ENCODE data around the gene THEM5. TPM values are rescaled to one million over a fixed set of nuclear protein-coding genes. Genes with fewer than 3 reads are reported as not detected.

THEM5 gene
- total RNA-seq, 2 experiments from 2014 or later = not detected

DNA sequence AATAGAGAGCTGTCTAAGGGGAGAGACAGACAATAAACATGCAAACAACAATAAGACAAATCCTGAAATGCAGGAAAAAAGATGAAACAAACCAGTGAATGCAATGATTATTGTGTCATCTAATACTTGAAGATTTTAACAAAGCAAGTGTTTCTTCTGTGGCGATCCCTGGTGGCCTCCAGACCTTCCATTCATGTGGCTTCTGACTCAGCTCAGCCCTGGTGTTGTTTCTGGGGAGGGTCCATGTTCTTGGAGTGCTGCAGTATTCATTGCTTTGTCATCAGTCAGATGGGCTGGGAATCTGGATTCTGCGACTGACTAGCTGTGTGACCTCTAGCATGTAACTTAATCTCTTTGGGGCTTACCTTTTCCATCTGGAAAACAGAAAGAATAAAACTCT, 12.4 kb downstream of the THEM5 start:
- Mint-ChIP-seq H3K27me3 (peaks cover 10% of the 10 kb centered on the region), H3K27ac (no peak overlapping the region), H3K4me3 (no peak overlapping the region), H3K9me3 (no peaks in the 10 kb centered on the region), H3K4me1 (peaks cover 30% of the 10 kb centered on the region), H3K36me3 (no peaks in the 10 kb centered on the region)
- DNase-seq = no peak
- POLR2A ChIA-PET = no interaction called here
- ATAC-seq (ENCODE audit: low read depth) = no peak

- DNase-seq = no peak
- peaks cover 10% of the 10 kb centered on the region for H3K27me3 Mint-ChIP-seq
- no peaks in the 10 kb centered on the region for H3K36me3 Mint-ChIP-seq
Measured at GRCh38 chr1:151840421-151840820, 13.1 kb downstream of the THEM5 start.

DNA sequence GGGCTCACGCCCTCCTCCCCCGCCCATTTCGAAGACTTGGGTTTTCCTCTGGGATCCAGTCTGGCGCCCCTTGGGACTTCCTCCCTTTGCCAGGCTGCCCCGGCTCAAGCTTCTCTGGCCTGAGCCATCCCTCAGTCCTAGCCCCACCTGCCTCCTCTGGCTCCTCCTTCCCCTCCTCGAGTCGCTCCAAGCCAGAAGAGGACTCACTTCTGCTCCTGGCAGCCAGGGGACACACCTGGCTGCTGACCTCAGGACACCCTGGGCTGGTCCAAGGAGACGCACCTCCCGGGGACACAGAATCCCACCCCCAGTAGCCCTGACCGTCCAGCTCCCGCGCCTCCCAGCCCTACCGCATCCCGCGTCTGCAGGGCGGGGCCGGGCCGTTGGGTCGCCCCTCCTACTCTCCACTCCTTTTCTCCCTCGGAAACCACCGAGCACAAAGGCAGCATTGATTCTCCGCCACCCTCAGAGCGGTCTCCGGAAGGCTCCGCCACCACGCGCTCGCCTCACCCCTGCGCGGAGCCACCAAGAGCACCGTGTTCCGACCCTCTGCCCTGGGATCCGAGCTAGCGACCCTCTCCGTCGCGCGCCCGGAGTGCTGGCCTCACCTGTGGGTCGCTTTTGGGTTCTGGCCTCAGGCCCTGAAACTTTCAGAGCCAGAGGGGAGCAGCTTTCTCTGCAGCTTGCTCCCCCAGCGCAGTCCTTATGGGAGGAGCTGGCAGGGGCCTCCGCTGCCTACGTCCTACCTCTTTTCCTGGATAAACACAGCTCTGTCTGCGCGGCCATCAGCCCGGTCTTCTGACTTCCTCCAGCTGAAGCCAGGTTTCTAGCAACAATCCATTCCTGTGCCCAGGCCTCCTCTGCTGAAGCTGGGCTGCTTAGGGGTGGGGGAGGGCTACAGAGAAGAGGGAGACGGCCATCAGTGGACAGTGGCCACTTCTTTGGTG, 13.8 kb downstream of the THEM5 start, which contains the start of gene C2CD4D:
TSS of gene C2CD4D (minus strand) at position 364 of the 947 bp plus-strand sequence. CDS start 831 bp downstream, outside the sequence.
- POLR2A ChIA-PET = no interaction called here
- Mint-ChIP-seq H3K4me3 (peak within 1 kb of the TSS; percentile 76), H3K9me3 (no peaks in the 10 kb centered on the region), H3K4me1 (peaks cover 30% of the 10 kb centered on the region), H3K36me3 (no peaks in the 10 kb centered on the region), H3K27ac (peak within 1 kb of the TSS; percentile 50), H3K27me3 (peaks cover 10% of the 10 kb centered on the region)
- ATAC-seq (ENCODE audit: low read depth) (peak; percentile 70), DNase-seq (peak; percentile 69)

More at GRCh38 chr1:151840421-151840820, 13.1 kb downstream of the THEM5 start:
- Mint-ChIP-seq H3K4me1 (peaks cover 30% of the 10 kb centered on the region), H3K9me3 (no peaks in the 10 kb centered on the region), H3K4me3 (no peak overlapping the region), H3K27ac (no peak overlapping the region)
- POLR2A ChIA-PET = no interaction called here
- ATAC-seq (ENCODE audit: low read depth) = no peak

DNA sequence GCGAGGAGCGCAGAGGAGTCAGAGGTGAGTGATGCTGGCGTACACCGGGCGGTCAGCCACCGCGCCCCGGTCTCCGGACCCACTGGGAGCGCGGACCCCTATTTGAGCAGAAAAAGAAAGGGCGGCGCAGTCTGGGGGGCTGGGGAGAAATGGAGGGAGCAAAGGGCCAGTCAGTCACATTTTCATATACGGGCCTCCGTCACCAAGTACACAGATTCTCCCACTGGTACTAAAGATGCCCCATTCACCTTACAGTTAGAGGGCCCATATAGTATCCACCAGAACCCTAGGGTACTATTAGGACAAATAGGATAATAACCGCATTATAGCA, 14.5 kb downstream of the THEM5 start:
- peaks cover 9% of the 10 kb centered on the region for H3K27me3 Mint-ChIP-seq
- H3K4me1 Mint-ChIP-seq = peaks cover 30% of the 10 kb centered on the region
- H3K27ac Mint-ChIP-seq = no peak overlapping the region
- H3K36me3 Mint-ChIP-seq = no peaks in the 10 kb centered on the region
- DNase-seq = no peak
- ATAC-seq (ENCODE audit: low read depth) = no peak
- H3K4me3 Mint-ChIP-seq = peak overlapping the region; percentile 76
- POLR2A ChIA-PET = no interaction called here
- H3K9me3 Mint-ChIP-seq = no peaks in the 10 kb centered on the region

DNA sequence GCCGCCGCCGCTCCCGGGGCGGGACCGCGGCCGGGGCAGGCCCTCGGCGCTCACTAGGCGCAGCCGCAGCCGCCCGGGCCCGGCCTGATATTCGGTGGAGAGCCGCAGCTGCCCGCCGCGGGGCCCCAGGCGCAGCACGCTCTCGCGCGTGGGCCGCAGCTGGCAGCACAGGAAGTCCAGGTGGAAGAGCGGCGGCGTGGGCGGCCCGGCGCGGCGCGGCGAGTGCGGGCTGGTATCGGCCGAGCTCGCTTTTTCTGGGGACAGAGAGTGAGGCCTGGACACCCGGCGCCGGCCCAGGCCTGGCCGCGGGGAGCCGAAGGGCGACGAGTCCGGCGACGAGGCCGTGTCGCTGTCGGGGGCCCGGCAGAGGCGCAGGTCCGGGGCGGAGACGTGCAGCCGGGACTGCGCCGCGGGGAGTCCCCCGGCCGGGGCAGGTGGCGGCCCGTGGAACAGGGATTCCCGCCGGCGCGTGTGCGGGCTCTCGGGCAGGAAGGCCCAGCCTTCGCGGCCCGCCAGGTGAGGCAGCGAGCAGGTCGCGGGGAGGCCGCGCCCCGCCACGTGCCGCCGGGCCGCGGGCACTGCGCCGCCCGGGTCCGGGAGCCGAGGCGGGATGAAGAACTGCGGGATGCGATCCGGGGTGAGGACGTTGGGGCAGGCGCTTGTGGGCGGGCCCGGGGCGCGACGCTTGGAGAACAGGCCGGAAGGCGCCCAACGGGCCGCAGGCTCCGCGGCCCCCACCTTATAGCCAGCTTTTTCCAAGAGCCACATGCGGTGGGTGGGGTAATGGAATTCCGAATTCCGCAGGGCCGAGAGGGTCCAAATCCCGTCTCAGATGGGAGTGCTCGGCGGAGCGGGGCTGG, 15.1 kb downstream of the THEM5 start:
- no peak overlapping the region for H3K27ac Mint-ChIP-seq
- peak; percentile 62 for DNase-seq
- H3K27me3 Mint-ChIP-seq = peaks cover 9% of the 10 kb centered on the region
- H3K9me3 Mint-ChIP-seq = no peaks in the 10 kb centered on the region
- peaks cover 36% of the 10 kb centered on the region for H3K4me1 Mint-ChIP-seq
- POLR2A ChIA-PET = interaction anchor here (0.6 kb wide), 1 partner anchor 166 kb away, joined by 3 read pairs; no protein-coding TSS in a partner anchor
- ATAC-seq (ENCODE audit: low read depth) = peak; percentile 20
- no peaks in the 10 kb centered on the region for H3K36me3 Mint-ChIP-seq
- peak overlapping the region; percentile 76 for H3K4me3 Mint-ChIP-seq

- Mint-ChIP-seq H3K9me3 (no peaks in the 10 kb centered on the region), H3K4me1 (peaks cover 41% of the 10 kb centered on the region), H3K4me3 (peak overlapping the region; percentile 86), H3K27ac (peak overlapping the region; percentile 90), H3K27me3 (peaks cover 9% of the 10 kb centered on the region), H3K36me3 (no peaks in the 10 kb centered on the region)
- peak; percentile 45 for DNase-seq
- POLR2A ChIA-PET = no interaction called here
- ATAC-seq (ENCODE audit: low read depth) = no peak
Measured at GRCh38 chr1:151837884-151838221, 15.7 kb downstream of the THEM5 start.

GRCh38 chr1:151837197-151837596, 16.3 kb downstream of the THEM5 start:
- Mint-ChIP-seq H3K36me3 (no peaks in the 10 kb centered on the region), H3K9me3 (no peaks in the 10 kb centered on the region), H3K27me3 (peaks cover 9% of the 10 kb centered on the region), H3K4me3 (peak overlapping the region; percentile 86), H3K4me1 (peaks cover 45% of the 10 kb centered on the region), H3K27ac (peak overlapping the region; percentile 90)
- ATAC-seq (ENCODE audit: low read depth) (peak; percentile 26), DNase-seq (no peak)
- POLR2A ChIA-PET = interaction anchor here (1.1 kb wide), 1 partner anchor 648 kb away, joined by 5 read pairs; the partner anchor contains the start of gene VPS72

DNA sequence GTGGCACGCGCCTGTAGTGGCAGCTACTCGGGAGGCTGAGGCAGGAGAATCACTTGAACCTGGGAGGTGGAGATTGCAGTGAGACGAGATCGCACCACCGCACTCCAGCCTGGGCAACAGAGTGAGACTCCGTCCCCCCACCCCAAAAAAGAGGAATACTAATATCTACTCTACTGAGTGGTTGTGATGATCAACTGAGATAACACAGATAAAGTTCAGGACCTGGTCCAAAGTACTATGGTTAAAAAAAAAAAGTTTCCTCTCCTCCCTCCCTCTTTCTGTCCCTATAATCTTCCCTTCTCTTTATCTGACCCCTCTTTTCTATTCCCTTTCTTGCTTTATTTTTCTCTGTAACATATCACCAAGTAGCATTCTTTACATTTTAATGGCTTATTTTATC, 17.9 kb downstream of the THEM5 start:
- POLR2A ChIA-PET = no interaction called here

DNA sequence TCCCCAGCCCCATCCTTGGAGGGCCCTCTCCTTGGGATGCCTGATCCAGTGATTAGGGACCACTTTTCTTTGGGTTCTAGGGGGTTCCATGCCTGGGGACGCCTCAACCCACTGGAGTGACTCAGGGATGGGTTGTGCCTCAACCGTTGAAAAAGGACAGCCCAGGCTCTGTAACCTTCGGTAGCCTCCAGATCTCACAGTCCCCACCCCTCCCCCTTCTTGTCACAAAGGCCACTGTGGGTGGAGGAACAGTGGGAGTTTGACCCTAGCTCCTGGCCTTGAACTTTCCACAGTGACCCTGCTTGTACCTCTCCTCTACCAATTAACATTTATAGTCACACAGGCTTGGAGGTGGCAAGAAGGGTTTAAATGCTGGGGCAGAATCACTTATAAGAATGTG, 19.3 kb downstream of the THEM5 start:
- H3K27me3 Mint-ChIP-seq = peaks cover 6% of the 10 kb centered on the region
- POLR2A ChIA-PET = interaction anchor here (0.6 kb wide), 1 partner anchor 811 kb away, joined by 5 read pairs; no protein-coding TSS in a partner anchor
- H3K4me1 Mint-ChIP-seq = peaks cover 51% of the 10 kb centered on the region
- H3K4me3 Mint-ChIP-seq = no peak overlapping the region
- no peaks in the 10 kb centered on the region for H3K9me3 Mint-ChIP-seq
- H3K36me3 Mint-ChIP-seq = no peaks in the 10 kb centered on the region
- no peak for DNase-seq
- ATAC-seq (ENCODE audit: low read depth) = no peak
- H3K27ac Mint-ChIP-seq = no peak overlapping the region

More for the DNA sequence above, 17.9 kb downstream of the THEM5 start:
- no peak overlapping the region for H3K4me3 Mint-ChIP-seq
- no peaks in the 10 kb centered on the region for H3K36me3 Mint-ChIP-seq
- H3K4me1 Mint-ChIP-seq = peaks cover 44% of the 10 kb centered on the region
- DNase-seq (no peak), ATAC-seq (ENCODE audit: low read depth) (no peak)
- peaks cover 9% of the 10 kb centered on the region for H3K27me3 Mint-ChIP-seq
- no peak overlapping the region for H3K27ac Mint-ChIP-seq
- H3K9me3 Mint-ChIP-seq = no peaks in the 10 kb centered on the region

DNA sequence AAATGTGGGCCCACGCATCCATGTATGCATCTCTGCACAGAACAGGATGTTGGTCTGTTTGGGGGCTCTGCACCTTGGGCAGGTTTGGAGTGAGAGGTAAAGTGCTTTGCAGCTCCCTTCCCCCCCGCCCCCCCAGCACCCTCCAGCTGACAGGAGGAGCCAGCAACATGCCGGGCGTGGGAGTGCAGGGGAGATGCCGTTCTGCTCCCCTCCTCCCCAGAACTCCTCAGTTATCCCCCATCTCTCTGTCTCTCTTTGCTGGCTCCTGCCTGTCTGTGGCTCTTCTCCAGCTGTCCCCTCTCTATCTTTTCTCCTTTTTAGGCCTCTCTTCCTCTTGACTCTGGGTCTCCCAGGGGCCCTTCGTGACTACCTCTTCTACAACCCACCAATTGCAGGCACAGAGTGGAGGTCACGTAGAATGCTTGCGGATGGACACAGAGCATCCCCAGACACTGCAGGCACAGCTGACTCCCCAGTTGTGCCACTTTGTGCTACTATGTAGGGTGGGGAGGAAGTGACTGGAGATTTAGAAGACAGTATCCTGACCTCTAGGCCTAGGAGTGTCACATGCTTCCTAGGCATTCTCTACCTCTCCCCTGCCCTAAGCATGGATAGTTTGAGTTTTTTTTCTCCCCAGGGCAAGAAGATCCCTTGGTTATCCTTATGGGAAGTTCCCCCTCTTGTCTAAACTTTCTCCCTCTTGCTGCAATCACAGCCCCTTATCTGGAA, 20.2 kb downstream of the THEM5 start:
- H3K27ac Mint-ChIP-seq = no peak overlapping the region
- POLR2A ChIA-PET = no interaction called here

GRCh38 chr1:151832318-151832980, 21.1 kb downstream of the THEM5 start:
- Mint-ChIP-seq H3K4me1 (peaks cover 55% of the 10 kb centered on the region), H3K27ac (no peak overlapping the region), H3K4me3 (no peak overlapping the region), H3K27me3 (peaks cover 4% of the 10 kb centered on the region), H3K36me3 (no peaks in the 10 kb centered on the region), H3K9me3 (no peaks in the 10 kb centered on the region)
- DNase-seq = no peak
- POLR2A ChIA-PET = no interaction called here
- no peak for ATAC-seq (ENCODE audit: low read depth)

More for the DNA sequence above, 20.2 kb downstream of the THEM5 start:
- DNase-seq (no peak), ATAC-seq (ENCODE audit: low read depth) (no peak)
- no peaks in the 10 kb centered on the region for H3K9me3 Mint-ChIP-seq
- no peaks in the 10 kb centered on the region for H3K36me3 Mint-ChIP-seq
- H3K4me3 Mint-ChIP-seq = no peak overlapping the region
- peaks cover 6% of the 10 kb centered on the region for H3K27me3 Mint-ChIP-seq
- peaks cover 53% of the 10 kb centered on the region for H3K4me1 Mint-ChIP-seq

- no peak for DNase-seq
- ATAC-seq (ENCODE audit: low read depth) = no peak
- H3K36me3 Mint-ChIP-seq = no peaks in the 10 kb centered on the region
- peak within 1 kb of the TSS; percentile 74 for H3K27ac Mint-ChIP-seq
- POLR2A ChIA-PET = no interaction called here
- peaks cover 1% of the 10 kb centered on the region for H3K27me3 Mint-ChIP-seq
- H3K4me3 Mint-ChIP-seq = no peak within 1 kb of the TSS
- peaks cover 46% of the 10 kb centered on the region for H3K4me1 Mint-ChIP-seq
- no peaks in the 10 kb centered on the region for H3K9me3 Mint-ChIP-seq
Measured at GRCh38 chr1:151831605-151832004, 21.9 kb downstream of the THEM5 start, which contains the start of gene RORC. TSS of gene RORC (minus strand) at chr1:151831802. CDS start at chr1:151831764, 38 bp downstream.

Measured in activated naive CD8-positive, alpha-beta T cell treated with anti-CD3 and anti-CD28 coated beads, Interleukin-2, amount 10 ng/mL, durations not matched to agents 7 days and 5 days (primary cell).